Muscle of arm (tissue), 12 donors: ENCODE data around the gene CDC42EP5. TPM values are rescaled to one million over a fixed set of nuclear protein-coding genes. Genes with fewer than 3 reads are reported as not detected.
A peak's percentile ranks its signal among the peaks of the same experiment; 100 is the strongest.

Experiments
- DNase-seq: peaks from one replicate; pipeline ENCODE4 v3.0.0-alpha.2; 2013
- polyA plus RNA-seq, 12 donors: library from polyadenylated mRNA; unstranded; fragments of 120-200 nt; gene quantifications; one replicate each; pipeline ENCODE4 v1.2.1, GENCODE V29; 2013; ENCODE audit not compliant: insufficient read length in 12 of 12

The CDC42EP5 gene
- polyA plus RNA-seq, 12 donors: 15.8 to 57.2 (median 29.4) TPM; not detected in 1

DNA sequence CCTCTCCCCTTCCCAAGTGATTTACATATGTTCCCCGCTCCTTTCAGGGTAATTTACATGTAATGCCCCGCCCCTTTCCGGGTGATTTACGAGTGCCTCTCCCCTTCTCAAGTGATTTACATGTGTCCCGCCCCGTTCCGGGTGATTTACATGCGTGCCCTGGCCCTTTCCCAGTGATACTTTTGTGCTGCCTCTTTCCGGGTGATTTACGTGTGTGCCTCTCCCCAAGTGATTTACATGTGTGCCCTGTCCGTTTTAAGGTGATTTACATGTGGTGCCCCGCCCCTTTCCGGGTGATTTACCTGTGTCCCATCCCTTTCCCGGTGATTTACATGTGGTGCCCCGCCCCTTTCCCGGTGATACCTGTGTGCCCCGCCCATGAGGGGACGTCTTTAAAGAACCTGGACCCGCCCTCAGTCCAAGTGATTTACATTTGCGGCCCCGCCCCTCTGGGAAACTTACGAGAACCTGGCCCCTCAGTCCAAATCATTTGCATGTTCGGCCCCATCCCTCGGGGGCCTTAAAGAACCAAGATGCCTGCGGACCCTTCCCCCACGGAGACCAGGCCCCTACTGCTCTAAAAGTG, 9.0 kb downstream of the CDC42EP5 start:
- DNase-seq: no peak

DNA sequence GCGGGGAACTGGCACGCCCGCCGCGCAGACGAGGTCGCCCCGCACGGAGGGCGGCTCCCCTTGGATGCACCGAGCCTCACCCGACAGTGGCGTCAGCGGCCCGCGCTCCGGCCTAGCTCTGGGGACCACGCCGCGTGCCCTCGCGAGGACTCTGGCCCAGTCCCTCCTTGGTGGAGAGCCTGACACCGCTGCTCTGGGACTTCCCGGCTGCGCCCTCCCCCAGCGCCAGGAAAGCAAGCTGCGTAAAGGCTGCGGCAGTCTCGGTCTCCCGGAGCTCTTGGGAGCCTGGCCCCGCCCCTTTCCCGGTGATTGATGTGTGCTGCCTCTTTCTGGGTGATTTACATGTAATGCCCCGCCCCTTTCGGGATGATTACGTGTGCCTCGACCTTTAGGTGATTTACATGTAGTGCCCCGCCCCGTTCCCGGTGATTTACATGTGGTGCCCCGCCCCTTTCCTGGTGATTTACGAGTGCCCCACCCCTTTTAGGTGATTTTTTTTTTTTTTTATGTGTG, 9.5 kb downstream of the CDC42EP5 start, which contains the start of gene LENG9:
Gene LENG9, minus strand, starts transcription at position 248 of the 513 bp plus-strand sequence. CDS start 252 bp downstream, outside the sequence.
- DNase-seq: peak; percentile 96

DNA sequence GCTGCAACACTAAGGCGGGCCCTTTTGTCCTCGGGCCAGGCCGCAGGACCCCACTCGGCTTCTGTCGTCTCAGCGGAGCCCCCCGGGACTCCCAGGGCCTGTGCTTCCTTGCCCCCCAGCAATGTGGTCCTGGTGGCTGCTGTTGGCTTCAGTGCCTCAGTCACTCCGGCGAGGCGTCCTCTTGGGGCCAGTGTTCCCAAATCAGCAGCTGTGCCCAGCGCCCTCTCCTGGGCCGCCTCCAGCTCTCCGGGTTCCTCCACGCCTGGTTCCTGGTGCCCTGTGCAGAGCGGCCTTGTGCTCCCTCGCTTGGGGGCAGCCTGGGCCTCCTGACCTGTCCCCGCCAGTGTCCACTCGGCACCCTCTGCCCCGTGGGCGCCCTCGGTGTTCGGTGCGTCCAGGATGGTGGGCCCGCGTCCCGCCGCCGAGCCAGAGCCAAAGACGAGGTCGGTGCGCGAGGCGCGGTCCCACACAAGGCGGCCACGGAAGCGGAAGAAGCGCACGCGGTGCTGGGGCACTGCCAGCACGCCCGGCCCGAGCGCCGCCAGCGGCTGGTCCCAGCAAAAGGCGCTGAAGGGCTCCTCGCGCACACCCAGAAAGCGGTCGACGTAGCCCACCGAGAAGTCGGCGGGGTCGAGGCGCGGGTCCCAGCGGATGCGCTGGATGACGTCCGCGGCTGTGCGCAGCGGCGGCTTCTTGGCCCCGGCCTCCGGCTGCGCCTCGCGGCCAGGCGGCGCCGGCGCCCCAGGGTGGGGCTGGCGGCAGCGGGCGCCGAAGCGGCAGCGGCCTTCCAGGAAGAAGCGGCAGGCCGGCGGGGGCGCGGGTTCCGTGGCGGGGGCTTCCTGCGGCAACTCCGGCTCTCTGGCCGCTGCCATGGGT, 10.2 kb downstream of the CDC42EP5 start:
- peak; percentile 80 for DNase-seq

DNA sequence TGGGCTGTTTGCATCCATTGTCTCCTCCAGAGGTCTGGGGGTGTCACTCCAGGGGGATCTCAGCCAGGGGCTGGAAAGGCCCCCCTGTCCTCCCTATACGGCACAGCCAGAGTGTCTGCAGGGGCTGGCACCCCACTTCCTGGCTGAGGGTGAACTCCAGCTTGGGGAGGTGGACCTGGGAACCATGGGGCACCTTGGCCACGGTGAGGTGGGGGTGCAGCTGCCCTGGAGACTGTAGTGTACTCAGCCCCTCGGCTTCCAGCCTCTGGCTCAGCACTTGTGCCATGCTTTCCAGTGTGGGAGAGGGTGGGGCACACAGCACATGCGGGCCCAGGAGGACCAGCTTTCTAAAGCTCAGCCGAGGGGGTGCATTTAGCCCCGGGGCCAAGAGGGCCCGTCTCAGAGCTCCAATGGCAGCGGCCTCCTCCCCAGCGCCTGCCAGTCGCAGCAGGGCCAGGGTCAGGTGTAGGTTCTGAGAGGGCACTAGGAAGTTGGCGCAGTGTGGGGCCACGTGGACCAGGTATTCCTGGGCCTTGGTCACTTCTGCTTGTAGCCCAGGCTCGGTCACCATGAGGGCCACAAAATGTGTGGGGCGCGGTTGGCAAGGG, 10.9 kb downstream of the CDC42EP5 start:
- DNase-seq: no peak

DNA sequence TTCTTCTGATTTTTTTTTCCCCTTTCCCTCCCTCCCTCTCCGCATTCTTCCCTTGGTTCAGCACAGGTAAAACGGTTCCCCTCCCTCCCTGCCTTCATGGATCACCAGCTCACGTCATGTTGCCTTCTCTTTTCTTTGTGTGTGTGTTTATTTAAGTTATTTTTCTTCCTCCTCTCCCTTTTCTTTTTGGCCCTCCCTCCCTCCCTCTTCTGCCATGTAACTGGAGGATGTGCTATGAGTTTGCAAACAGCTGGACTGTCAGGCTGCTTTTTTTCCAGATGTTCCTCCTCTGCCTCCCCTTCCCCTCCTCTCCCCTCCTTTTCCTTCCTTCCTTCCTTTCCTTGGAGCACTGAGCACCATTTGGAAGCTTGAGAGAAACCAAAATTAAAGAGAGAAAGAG, 11.5 kb downstream of the CDC42EP5 start:
- peak; percentile 74 for DNase-seq

DNA sequence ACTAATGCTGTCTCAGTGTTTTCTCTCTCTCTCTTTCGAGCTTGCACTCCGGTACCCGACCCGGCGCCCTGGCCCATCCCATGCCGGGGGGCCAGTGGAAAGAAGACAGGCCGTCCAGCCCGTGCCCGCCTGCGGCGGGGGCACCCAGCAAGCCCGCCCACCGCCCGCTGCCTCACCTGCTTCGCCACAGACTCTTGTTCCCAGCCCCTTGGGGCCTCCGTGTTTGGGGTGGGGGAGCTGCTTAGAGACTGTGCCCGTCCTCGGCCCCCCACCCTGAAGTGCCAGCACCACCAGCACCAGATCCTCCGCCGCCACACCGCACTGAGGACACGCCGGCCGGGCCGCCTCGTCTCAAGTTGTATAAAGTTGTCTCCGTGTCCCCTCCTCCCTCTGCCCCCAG, 11.9 kb downstream of the CDC42EP5 start:
- no peak for DNase-seq

DNA sequence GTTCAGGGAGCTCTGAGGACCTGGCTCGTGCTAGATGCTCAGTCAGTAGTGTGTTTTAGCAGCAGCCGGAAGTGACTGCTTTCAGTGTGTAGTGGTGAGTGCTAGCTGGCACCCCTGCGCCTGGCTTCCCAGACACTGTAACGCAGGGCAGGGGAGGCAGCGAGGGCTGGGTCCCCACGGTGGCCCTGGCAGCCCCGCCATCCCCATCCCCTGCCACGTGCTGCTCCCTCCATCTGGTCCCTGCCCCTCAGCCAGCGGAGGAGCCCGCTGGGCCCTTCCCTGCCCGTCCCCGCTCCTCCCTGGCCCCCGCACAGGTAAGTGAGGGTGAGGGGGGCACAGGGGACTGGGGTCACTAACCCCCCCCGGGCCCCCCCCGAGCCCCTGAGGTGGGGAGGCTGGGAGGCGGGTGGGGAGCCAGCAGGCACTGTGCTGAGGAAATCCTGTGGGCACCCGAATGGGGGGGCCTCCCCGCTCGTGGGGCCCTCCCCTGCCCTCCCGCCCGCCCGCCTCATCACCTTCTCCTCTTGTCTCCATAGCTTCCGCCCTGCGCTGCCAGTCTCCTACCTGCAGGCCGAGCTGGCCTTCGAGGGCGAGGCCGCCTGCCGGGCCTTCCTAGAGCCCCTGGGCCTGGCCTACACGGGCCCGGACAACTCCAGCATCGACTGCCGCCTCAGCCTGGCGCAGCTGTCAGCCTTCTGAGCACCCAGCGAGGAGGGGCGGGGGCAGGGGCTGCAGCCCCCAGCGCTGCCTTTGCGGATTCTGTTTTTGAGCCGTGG, 12.7 kb downstream of the CDC42EP5 start:
- no peak for DNase-seq

DNA sequence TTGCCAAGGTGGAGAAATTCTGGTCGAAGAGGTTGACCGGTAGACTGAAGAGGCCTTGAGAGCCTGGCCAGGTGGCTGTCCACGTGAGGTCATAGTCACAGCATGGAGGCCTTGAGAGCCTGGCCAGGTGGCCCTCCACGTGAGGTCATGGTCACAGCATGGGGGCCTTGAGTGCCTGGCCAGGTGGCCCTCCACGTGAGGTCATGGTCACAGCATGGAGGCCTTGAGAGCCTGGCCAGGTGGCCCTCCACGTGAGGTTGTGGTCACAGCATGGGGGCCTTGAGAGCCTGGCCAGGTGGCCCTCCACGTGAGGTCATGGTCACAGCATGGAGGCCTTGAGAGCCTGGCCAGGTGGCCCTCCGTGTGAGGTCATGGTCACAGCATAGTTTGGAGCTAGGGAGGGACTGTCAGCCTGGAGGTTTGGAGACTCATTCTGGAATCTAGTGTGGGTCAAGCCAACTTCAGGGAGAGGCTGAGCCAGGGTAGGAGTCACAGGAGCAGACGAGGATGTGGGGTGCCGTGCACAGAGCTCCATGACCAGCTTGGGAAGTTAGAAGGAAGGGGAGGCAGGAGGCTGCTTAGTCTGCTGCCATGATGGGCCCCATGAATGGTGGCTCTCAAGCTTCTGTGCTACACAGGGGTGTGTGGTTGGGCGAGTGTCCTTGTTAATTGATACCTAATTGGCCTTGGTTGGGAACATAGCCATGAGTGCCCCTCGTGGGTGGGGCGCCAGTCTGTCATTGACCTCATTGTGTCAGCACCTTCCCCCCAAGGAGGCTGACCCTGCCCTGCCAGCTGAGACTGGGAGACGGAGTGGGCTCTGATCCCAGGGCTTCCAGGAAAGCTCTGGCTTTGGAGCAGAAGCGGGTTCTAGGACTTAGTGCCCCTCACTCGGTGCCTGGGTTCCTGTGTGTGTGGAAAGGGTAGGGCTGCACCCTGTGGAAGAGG, 13.5 kb downstream of the CDC42EP5 start:
- no peak for DNase-seq

DNA sequence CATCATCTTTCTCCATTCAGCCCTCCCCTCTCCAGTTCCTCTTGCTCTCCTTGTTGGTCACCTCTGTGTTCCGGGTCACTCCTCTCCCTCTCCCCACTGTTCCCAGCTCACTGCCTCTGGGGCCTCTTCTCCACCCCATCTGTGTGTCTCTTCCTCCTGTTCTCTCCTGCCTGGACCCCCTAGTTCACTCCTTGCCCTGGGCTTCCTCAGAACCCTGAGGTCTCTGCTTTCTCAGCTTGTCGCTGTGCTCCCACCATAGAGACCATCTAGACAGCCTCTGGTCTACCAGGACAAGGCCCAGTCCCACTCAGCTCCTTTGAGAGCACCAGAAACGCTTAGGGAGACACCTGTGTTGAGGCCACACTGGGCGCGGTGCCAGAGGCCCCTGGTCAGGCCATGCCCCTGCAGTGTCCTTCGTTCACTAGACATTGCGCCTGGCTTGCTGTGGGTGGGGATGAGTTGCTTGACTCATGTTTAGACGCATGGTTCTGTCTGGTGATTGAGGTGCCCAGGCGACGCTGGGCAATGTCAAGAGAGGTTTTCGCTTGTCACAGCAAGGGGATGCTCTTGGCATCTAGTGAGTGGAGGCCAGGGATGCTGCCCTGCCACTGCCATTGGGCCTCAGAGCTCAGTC, 14.3 kb downstream of the CDC42EP5 start:
- no peak for DNase-seq

DNA sequence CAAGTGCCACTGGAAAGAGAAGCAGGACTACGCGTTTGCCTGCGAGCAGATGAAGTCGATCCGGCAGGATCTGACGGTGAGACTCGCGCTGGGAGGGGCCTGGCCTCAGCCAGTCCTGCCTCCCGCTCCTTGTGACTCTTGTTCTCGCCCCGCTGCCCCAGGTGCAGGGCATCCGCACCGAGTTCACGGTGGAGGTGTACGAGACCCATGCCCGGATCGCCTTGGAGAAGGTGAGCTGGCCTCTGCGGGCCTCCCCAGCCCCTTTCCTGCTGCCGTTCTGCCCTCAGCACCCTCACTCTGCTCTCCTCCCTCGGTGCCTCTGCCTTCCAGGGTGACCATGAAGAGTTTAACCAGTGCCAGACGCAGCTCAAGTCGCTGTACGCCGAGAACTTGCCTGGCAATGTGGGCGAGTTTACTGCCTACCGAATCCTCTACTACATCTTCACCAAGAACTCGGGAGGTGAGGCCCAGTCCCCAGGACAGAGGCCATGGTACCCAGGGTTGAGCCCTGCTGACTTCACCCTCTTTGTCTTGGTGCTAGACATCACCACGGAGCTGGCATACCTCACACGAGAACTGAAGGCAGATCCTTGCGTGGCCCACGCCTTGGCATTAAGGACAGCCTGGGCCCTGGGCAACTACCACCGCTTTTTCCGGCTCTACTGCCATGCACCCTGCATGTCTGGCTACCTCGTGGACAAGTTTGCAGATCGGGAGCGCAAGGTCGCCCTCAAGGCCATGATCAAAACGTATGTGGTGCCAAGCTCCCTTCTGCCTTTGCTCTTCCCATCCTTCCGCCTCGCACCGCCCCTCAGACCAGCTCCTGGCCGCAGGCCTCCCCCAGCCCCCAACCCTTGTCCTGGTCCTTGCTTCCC, 15.1 kb downstream of the CDC42EP5 start:
- no peak for DNase-seq

DNA sequence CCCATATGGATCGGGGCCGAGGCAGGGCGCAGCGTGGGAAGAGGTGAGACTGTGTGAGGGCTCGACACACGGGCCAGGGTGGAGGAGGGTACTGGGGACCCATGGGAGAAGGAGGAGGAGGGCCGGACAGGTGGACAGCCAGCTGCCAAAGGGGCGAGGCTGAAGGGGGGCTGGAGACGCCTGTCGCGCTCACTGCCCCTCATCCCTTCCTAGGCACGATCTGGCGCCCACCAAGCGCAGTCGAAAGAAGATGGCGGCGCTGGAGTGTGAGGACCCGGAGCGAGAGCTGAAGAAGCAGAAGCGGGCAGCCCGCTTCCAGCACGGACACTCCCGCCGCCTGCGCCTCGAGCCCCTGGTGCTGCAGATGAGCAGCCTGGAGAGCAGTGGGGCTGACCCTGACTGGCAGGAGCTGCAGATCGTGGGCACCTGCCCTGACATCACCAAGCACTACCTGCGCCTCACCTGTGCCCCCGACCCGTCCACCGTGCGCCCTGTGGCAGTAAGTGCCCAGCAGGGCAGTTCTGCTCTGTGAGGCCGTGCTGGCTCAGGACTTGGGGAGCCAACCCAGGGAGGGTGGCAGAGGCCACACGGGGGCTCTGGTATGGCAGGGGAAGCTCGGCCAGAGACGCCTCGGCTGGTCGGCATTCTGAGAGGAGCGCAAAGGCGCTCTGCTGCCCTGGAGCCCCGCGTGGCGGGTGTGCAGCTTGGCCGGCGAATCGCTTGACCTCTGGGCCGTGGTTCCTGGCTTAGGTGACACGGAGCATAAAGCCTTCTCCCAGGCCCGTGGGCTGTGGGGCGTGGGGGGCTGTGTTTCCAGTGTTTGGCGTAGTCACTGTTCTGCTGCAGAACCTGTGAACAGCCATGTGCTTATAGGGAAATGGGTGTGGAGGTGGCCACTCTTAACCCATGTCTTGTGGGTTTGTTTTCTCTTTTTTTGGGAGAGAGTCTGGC, 16.4 kb downstream of the CDC42EP5 start:
- DNase-seq: no peak

DNA sequence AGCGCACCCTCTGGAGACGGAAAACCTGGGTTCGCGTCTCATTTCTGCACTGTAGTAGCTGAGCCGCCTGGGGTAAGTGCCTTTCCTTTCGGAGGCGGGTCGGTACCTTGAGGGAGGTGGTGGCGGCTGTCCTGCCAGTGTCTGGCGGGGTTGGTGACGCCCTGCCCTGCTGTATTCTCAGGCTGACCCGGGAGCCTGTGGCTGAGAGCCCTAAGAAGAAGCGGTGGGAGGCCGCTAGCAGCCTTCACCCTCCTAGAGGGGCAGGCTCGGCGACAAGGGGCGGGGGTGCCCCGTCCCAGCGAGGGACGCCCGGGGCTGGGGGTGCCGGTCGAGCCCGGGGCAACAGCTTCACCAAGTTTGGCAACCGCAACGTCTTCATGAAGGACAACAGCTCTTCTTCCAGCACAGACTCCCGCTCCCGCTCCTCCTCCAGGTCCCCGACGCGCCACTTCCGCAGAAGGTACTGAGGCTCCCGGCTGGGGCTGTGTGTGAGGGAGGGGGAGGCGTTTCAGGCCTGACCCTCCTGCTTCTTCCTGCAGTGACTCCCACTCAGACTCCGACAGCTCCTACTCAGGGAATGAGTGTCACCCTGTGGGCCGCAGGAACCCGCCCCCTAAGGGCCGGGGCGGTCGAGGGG, 17.2 kb downstream of the CDC42EP5 start:
- no peak for DNase-seq

DNA sequence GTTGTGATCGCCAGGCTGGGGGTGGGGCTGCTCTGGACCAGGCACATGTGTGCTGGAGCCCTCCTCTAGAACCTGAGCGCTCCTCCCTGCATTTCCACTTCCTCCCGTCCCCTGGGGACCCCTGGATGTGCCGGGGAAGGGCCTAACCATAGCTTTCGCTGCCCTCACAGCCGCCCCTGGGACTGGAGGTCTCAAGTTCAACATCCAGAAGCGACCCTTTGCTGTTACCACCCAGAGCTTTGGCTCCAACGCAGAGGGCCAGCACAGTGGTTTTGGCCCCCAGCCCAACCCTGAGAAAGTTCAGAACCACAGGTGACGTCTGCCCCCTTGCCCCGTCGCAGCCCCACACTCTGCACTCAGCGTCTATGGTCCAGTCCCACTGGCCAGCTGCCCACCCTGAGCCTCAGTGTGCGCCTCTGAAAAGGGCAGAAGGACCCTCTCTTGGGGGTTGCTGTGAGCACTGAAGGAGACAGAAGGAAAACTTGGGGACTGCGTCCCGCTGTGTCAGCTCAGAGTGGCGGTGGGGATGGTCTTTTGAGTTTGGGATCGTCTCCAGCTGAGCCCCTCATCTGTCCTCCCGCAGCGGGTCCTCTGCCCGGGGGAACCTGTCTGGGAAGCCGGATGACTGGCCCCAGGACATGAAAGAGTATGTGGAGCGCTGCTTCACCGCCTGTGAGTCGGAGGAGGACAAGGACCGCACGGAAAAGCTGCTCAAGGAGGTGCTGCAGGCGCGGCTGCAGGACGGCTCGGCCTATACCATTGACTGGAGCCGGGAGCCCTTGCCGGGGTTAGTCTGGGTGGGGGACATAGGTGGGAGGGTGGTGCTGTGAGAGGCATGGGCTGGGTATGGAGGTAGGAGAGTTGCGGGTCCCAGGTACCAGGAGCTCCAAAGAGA, 18.1 kb downstream of the CDC42EP5 start:
- DNase-seq: no peak

DNA sequence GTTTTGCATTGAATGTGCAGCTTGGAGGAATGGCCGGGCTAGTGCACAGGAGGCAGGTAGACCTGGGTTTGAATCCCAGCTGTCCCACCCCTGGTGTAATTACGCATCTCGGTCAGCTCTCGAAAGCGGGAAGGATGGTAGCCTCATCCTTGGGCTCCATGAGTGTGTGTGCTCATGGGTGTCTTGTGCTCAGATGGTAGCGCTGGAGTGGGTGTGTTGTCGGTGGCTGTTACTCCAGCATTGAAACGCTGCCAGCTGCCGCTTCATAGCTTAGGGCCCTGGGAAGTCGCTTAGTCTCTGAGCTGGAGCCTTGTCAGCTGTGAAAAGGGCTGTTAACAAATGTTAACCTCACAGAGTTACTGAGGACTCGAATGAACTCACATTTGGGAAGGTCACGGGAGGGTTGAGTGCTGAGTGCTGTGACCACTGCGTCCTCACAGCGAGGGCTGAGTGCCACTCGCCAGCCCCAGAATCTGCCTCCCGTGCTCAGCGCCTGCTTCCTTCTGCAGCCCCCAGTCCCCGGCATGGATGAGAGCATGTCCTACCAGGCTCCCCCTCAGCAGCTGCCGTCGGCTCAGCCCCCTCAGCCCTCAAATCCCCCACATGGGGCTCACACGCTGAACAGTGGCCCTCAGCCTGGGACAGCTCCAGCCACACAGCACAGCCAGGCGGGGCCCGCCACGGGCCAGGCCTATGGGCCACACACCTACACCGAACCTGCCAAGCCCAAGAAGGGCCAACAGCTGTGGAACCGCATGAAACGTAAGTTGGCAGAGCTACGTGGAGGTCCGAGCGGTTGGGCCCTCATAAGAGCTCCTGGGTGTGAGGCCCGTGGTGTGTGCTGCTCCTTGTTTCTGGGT, 18.9 kb downstream of the CDC42EP5 start:
- no peak for DNase-seq

DNA sequence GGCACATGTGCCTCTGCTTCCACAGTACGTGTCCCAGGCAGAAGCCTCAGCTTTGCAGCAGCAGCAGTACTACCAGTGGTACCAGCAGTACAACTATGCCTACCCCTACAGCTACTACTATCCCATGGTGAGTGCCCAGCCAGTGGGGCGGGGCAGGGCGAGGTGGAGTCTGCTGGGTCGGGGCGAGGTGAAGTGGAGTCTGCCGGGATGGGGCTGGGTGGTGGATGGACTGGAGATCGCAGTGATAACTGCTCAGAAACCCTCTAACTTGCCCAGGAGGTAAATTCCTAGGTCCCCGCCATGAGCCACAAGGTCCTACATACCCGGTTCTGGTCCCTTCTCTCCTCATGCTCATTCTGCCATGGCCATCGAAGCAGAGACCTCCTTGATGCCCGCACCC, 20.5 kb downstream of the CDC42EP5 start:
- no peak for DNase-seq
